ENCODE measurements around the gene ANAPC13. TPM values are rescaled to one million over a fixed set of nuclear protein-coding genes. Genes with fewer than 3 reads are reported as not detected.

Gene ANAPC13
- total and polyA plus RNA-seq, 2 of the 4 experiments (the other 2 are of a cell fraction), result 43.4 to 62.9 TPM

DNA sequence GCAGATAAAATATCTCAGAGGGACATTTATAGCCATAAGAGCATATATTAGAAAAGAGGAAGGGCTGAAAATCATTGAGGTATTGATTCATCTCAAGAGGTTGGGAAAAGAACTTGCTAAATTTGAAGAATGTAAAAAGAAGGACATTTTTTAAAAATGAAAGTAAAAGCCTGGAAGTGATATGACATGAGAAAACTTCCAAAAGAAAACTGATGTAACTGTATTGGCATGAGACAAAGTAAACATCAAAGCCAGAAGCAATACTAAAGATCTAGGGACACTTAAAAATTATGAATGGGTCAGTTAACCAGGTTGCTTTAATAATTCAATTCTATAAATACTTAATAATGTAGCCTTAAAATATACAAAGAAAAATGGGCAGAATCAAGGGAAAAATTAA is 32.0 kb upstream of the ANAPC13 start:
- Histone ChIP-seq H2AK5ac (ENCODE audit: low read depth, low read length) (no peak overlapping the region), H4K20me1 (ENCODE audit: insufficient read depth, low read length) (no peaks in the 10 kb centered on the region), H2AFZ (replicated peaks; ENCODE audit: low read length, poor library complexity) (no peak overlapping the region), H3K79me1 (ENCODE audit: low read depth in 1 of 2, low read length in 2 of 2) (peaks cover 9 to 10% of the 10 kb centered on the region in 2 experiments), H3K4me3 (ENCODE audit: insufficient read depth, low read depth, low read length) (no peak overlapping the region), H4K5ac (ENCODE audit: low read depth, low read length) (no peak overlapping the region), H2BK15ac (ENCODE audit: low read depth, low read length) (no peak overlapping the region), H3K4me2 (ENCODE audit: low read depth, low read length) (peak overlapping the region; percentile 83), H3K36me3 (ENCODE audit: control insufficient read depth, insufficient read depth, low read length) (no peaks in the 10 kb centered on the region), H4K91ac (ENCODE audit: insufficient read depth, low read depth, low read length) (no peak overlapping the region), H3K27ac (ENCODE audit: insufficient read depth, low read length) (no peak overlapping the region; the same call in 1 of the 2 replicates), H2BK20ac (ENCODE audit: low read depth, low read length) (no peak overlapping the region), H3K18ac (ENCODE audit: low read depth, low read length) (no peak overlapping the region), H2BK5ac (ENCODE audit: low read depth, low read length, poor library complexity, severe bottlenecking) (peak overlapping the region; percentile 80), H3K9me1 (ENCODE audit: insufficient read depth, low read length) (0 out of 2 replicates have a peak, but pooled peaks cover 3% of the 10 kb centered on the region), H2BK120ac (ENCODE audit: low read depth, low read length) (no peak overlapping the region), H3K4ac (ENCODE audit: low read depth, low read length) (no peak overlapping the region), H3K9ac (ENCODE audit: low read depth, low read length) (no peak overlapping the region), H3K9me3 (ENCODE audit: control insufficient read depth, insufficient read depth, low read length) (no peaks in the 10 kb centered on the region), H3K56ac (ENCODE audit: extremely low read depth, insufficient read depth, low read length) (no peak overlapping the region), H2AK9ac (replicated peaks; ENCODE audit: low read depth, low read length, poor library complexity) (no peak overlapping the region), H4K8ac (ENCODE audit: low read depth in 2 of 2, low read length in 2 of 2) (no peak overlapping the region; a peak in 1 of 4 replicates), H3K4me1 (ENCODE audit: control insufficient read depth, insufficient read depth, low read length) (peaks cover 5% of the 10 kb centered on the region; the same call in 1 of the 2 replicates), H3K23ac (ENCODE audit: low read depth, low read length) (no peak overlapping the region), H3K14ac (replicated peaks; ENCODE audit: low read depth, low read length) (no peak overlapping the region), H3K27me3 (ENCODE audit: control insufficient read depth, insufficient read depth, low read length) (no peaks in the 10 kb centered on the region)
- POLR2A ChIA-PET (ENCODE audit: unreplicated experiment), result no interaction called here
- CTCF ChIA-PET, result no interaction called here
- no peak for TF ChIP-seq CEBPB (IDR thresholded peaks at IDR 0.05; ENCODE audit: low read depth, low read length)
- TF ChIP-seq, protein P1, sequence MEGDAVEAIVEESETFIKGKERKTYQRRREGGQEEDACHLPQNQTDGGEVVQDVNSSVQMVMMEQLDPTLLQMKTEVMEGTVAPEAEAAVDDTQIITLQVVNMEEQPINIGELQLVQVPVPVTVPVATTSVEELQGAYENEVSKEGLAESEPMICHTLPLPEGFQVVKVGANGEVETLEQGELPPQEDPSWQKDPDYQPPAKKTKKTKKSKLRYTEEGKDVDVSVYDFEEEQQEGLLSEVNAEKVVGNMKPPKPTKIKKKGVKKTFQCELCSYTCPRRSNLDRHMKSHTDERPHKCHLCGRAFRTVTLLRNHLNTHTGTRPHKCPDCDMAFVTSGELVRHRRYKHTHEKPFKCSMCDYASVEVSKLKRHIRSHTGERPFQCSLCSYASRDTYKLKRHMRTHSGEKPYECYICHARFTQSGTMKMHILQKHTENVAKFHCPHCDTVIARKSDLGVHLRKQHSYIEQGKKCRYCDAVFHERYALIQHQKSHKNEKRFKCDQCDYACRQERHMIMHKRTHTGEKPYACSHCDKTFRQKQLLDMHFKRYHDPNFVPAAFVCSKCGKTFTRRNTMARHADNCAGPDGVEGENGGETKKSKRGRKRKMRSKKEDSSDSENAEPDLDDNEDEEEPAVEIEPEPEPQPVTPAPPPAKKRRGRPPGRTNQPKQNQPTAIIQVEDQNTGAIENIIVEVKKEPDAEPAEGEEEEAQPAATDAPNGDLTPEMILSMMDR (conservative IDR thresholded peaks at IDR 0.05; ENCODE audit: low read depth, low read length), result no peak
- TF ChIP-seq RFX5 (IDR thresholded peaks at IDR 0.05; ENCODE audit: low read depth, low read length), result no peak
- TF ChIP-seq MXI1 (IDR thresholded peaks at IDR 0.05; ENCODE audit: borderline replicate concordance, low read depth, low read length), result no peak
- DNase-seq, result peak; percentile 62
- in situ Hi-C loops (cut with MboI; ENCODE audit: low sequenced_read_pairs), result no loop called here
- peak; percentile 63; the same call in 1 of the 2 replicates for ATAC-seq (ENCODE audit: low read depth)
- intact Hi-C loops (cut with micrococcal nuclease), result no loop called here
- dilution Hi-C loops (cut with HindIII; ENCODE audit: low sequenced_read_pairs, unreplicated experiment), result no loop called here
- no TSS peak for BruUV-seq (replicated peaks)

Data from IMR-90 (cell line).